Measurements from ENCODE around the gene ETV3.
A peak's percentile ranks its signal among the peaks of the same experiment; 100 is the strongest.

ETV3 gene

GRCh38 chr1:157090771-157091170, 47.4 kb downstream of the ETV3 start (continued):
- no peak for TF ChIP-seq ESRRG (CRISPR knock-in tag; IDR thresholded peaks at IDR 0.05)

DNA sequence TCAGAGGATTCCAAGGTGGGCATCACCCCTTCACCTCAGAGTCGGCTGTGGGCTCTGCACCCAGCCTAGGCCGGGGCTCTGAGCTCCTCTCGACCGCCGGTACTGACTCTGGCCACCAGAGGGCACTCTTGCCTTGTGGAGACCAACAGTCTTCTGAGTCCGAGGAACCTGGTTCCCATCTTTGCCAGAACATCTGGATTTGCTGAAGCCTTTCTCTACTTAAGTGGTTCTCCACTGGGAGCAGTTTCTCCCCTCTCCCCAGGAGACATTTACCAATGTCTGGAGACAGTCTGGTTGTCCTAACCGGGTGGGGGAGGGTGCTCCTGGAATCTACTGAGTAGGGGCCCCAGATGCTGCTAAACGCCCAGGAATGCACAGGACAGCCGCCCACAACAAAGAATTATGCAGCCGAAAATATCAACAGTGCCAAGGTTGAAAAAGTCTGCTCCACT, 48.0 kb downstream of the ETV3 start:
- ATAC-seq, result peak; percentile 98
- no peak for TF ChIP-seq TOX (CRISPR knock-in tag; IDR thresholded peaks at IDR 0.05; ENCODE audit: borderline replicate concordance)
- no peak for TF ChIP-seq ZC3H10 (CRISPR knock-in tag; IDR thresholded peaks at IDR 0.05)
- TF ChIP-seq ZNF565 (CRISPR knock-in tag; conservative IDR thresholded peaks at IDR 0.05; ENCODE audit: low read depth), result no peak
- no peak for TF ChIP-seq POU6F1 (CRISPR knock-in tag; IDR thresholded peaks at IDR 0.05; ENCODE audit: borderline replicate concordance, low read depth)
- no peak for TF ChIP-seq ZFP3 (CRISPR knock-in tag; IDR thresholded peaks at IDR 0.05)
- no peak for TF ChIP-seq PPARA (CRISPR knock-in tag; IDR thresholded peaks at IDR 0.05; ENCODE audit: borderline replicate concordance)
- TF ChIP-seq CSRNP3 (CRISPR knock-in tag; IDR thresholded peaks at IDR 0.05), result no peak
- TF ChIP-seq ZNF8 (CRISPR knock-in tag; IDR thresholded peaks at IDR 0.05), result no peak
- no peak for TF ChIP-seq ISL1 (CRISPR knock-in tag; IDR thresholded peaks at IDR 0.05)
- no peak for TF ChIP-seq RARB (CRISPR knock-in tag; IDR thresholded peaks at IDR 0.05)
- no peak for TF ChIP-seq ESRRG (CRISPR knock-in tag; IDR thresholded peaks at IDR 0.05)
- TF ChIP-seq OSR1 (CRISPR knock-in tag; IDR thresholded peaks at IDR 0.05), result no peak
- TF ChIP-seq, protein P1, sequence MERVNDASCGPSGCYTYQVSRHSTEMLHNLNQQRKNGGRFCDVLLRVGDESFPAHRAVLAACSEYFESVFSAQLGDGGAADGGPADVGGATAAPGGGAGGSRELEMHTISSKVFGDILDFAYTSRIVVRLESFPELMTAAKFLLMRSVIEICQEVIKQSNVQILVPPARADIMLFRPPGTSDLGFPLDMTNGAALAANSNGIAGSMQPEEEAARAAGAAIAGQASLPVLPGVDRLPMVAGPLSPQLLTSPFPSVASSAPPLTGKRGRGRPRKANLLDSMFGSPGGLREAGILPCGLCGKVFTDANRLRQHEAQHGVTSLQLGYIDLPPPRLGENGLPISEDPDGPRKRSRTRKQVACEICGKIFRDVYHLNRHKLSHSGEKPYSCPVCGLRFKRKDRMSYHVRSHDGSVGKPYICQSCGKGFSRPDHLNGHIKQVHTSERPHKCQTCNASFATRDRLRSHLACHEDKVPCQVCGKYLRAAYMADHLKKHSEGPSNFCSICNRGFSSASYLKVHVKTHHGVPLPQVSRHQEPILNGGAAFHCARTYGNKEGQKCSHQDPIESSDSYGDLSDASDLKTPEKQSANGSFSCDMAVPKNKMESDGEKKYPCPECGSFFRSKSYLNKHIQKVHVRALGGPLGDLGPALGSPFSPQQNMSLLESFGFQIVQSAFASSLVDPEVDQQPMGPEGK (CRISPR knock-in tag; IDR thresholded peaks at IDR 0.05; ENCODE audit: borderline replicate concordance), result no peak
- no peak for TF ChIP-seq TCF4 (CRISPR knock-in tag; IDR thresholded peaks at IDR 0.05; ENCODE audit: borderline replicate concordance)
- no peak for TF ChIP-seq CSDC2 (CRISPR knock-in tag; IDR thresholded peaks at IDR 0.05)
- no peak for TF ChIP-seq BACH2 (CRISPR knock-in tag; IDR thresholded peaks at IDR 0.05; ENCODE audit: borderline replicate concordance)
- TF ChIP-seq ARNTL (CRISPR knock-in tag; IDR thresholded peaks at IDR 0.05; ENCODE audit: borderline replicate concordance, low read depth), result no peak

DNA sequence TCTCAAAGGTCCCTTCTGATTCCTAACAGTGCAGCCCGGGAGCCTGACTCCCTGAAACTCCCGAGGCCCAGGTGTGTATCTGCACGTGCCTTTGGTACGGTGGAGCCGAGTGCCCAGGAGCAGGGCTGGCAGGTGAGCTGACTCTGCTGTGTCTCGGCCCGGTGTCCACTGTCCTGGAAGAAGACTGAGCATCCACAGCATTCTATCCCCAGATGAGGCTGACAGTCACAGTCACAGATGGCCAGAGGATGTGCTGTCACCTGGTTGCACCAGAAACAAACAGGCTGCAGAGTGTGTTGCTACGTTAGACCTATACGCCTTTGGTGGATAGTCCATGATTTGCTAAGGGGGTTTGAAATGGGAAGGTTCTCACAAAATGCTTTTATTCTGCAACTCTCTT, 48.4 kb downstream of the ETV3 start:
- peak; percentile 31 for ATAC-seq
- no peak for TF ChIP-seq TCF4 (CRISPR knock-in tag; IDR thresholded peaks at IDR 0.05; ENCODE audit: borderline replicate concordance)
- TF ChIP-seq, protein P2, sequence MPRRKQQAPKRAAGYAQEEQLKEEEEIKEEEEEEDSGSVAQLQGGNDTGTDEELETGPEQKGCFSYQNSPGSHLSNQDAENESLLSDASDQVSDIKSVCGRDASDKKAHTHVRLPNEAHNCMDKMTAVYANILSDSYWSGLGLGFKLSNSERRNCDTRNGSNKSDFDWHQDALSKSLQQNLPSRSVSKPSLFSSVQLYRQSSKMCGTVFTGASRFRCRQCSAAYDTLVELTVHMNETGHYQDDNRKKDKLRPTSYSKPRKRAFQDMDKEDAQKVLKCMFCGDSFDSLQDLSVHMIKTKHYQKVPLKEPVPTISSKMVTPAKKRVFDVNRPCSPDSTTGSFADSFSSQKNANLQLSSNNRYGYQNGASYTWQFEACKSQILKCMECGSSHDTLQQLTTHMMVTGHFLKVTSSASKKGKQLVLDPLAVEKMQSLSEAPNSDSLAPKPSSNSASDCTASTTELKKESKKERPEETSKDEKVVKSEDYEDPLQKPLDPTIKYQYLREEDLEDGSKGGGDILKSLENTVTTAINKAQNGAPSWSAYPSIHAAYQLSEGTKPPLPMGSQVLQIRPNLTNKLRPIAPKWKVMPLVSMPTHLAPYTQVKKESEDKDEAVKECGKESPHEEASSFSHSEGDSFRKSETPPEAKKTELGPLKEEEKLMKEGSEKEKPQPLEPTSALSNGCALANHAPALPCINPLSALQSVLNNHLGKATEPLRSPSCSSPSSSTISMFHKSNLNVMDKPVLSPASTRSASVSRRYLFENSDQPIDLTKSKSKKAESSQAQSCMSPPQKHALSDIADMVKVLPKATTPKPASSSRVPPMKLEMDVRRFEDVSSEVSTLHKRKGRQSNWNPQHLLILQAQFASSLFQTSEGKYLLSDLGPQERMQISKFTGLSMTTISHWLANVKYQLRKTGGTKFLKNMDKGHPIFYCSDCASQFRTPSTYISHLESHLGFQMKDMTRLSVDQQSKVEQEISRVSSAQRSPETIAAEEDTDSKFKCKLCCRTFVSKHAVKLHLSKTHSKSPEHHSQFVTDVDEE (CRISPR knock-in tag; IDR thresholded peaks at IDR 0.05), result no peak
- TF ChIP-seq POU6F1 (CRISPR knock-in tag; IDR thresholded peaks at IDR 0.05; ENCODE audit: borderline replicate concordance, low read depth), result no peak
- TF ChIP-seq ISL1 (CRISPR knock-in tag; IDR thresholded peaks at IDR 0.05), result no peak
- no peak for TF ChIP-seq ARNTL (CRISPR knock-in tag; IDR thresholded peaks at IDR 0.05; ENCODE audit: borderline replicate concordance, low read depth)
- TF ChIP-seq ZFP30 (CRISPR knock-in tag; IDR thresholded peaks at IDR 0.05), result no peak
- no peak for TF ChIP-seq ZFP3 (CRISPR knock-in tag; IDR thresholded peaks at IDR 0.05)
- TF ChIP-seq RARB (CRISPR knock-in tag; IDR thresholded peaks at IDR 0.05), result no peak
- TF ChIP-seq SNAI2 (CRISPR knock-in tag; IDR thresholded peaks at IDR 0.05), result no peak
- TF ChIP-seq OSR1 (CRISPR knock-in tag; IDR thresholded peaks at IDR 0.05), result no peak
- no peak for TF ChIP-seq ZNF8 (CRISPR knock-in tag; IDR thresholded peaks at IDR 0.05)

All from SK-N-SH treated with all-trans-retinoic acid at 6 μM for 48 hours (cell line).